Naive thymus-derived CD4-positive, alpha-beta T cell (primary cell): Measurements from ENCODE around the gene SERPINB5. TPM values are rescaled to one million over a fixed set of nuclear protein-coding genes. Genes with fewer than 3 reads are reported as not detected.

Experiments used
- ATAC-seq: fragments of 150-1000 bp; cut with Tn5 transposase; 2 replicates; pipeline ENCODE4 v1.10.0; 2021; ENCODE audit warnings: mild to moderate bottlenecking, moderate library complexity
- CTCF ChIA-PET: fragments of 350-600 bp; sonication (Branson Sonifier 250); formaldehyde crosslinking; loops from one replicate; lab custom pipeline; 2021; ENCODE audit warnings: antibody characterized with exemption; lab: Charles Lee
- POLR2A ChIA-PET: fragments of 350-600 bp; sonication (Branson Sonifier 250); formaldehyde crosslinking; loops from one replicate; lab custom pipeline; 2021; ENCODE audit warnings: antibody characterized with exemption, inconsistent platforms; lab: Charles Lee
- DNase-seq, 9 donors: peaks; one replicate each; pipeline versions ENCODE4 v3.0.0 to v3.0.0-alpha.2; 2020 to 2022; ENCODE audit warnings: mixed read lengths in 1 of 9
- H3K27ac ChIP-seq: one replicate; pipeline ENCODE4 v1.7.0; 2013; ENCODE audit warnings: mild to moderate bottlenecking, low read depth, low read length, moderate library complexity
- H3K27me3 ChIP-seq, 2 donors: one replicate each; pipeline ENCODE4 v1.7.0; 2013; ENCODE audit warnings: low read length in 2 of 2, mild to moderate bottlenecking in 2 of 2, moderate library complexity in 2 of 2; ENCODE audit not compliant: control insufficient read depth in 2 of 2, insufficient read depth in 2 of 2
- H3K36me3 ChIP-seq, 3 experiments: 1 replicate in 2 of 3; 2 replicates in 1 of 3; pipeline ENCODE4 v1.7.0; 2013; ENCODE audit warnings: low read length in 3 of 3, mild to moderate bottlenecking in 3 of 3, moderate library complexity in 1 of 3; ENCODE audit not compliant: insufficient read depth in 3 of 3, control insufficient read depth in 2 of 3
- H3K4me1 ChIP-seq, 2 donors: one replicate each; pipeline ENCODE4 v1.7.0; 2013; ENCODE audit warnings: low read length in 2 of 2, mild to moderate bottlenecking in 2 of 2, moderate library complexity in 1 of 2; ENCODE audit not compliant: control insufficient read depth in 2 of 2, insufficient read depth in 2 of 2
- H3K4me3 ChIP-seq: 2 replicates; pipeline ENCODE4 v1.7.0; 2013; ENCODE audit warnings: mild to moderate bottlenecking, low read length
- H3K9me3 ChIP-seq, 3 experiments: 1 replicate in 2 of 3; 2 replicates in 1 of 3; pipeline ENCODE4 v1.7.0; 2013; ENCODE audit warnings: low read length in 3 of 3; ENCODE audit not compliant: control insufficient read depth in 2 of 3
- H3K27ac Mint-ChIP-seq, 9 donors: one replicate each; pipeline ENCODE4 v1.8.0; 2020 to 2022; ENCODE audit warnings: mixed read lengths in 9 of 9, mild to moderate bottlenecking in 8 of 9, moderate library complexity in 5 of 9, inconsistent platforms in 2 of 9
- H3K27me3 Mint-ChIP-seq, 5 donors: one replicate each; pipeline ENCODE4 v1.8.0; 2021 to 2022; ENCODE audit warnings: mixed read lengths in 5 of 5, mild to moderate bottlenecking in 1 of 5
- H3K36me3 Mint-ChIP-seq, 5 donors: one replicate each; pipeline ENCODE4 v1.8.0; 2020 to 2022; ENCODE audit warnings: mixed read lengths in 5 of 5, mild to moderate bottlenecking in 3 of 5, inconsistent platforms in 1 of 5
- H3K4me1 Mint-ChIP-seq, 7 donors: one replicate each; pipeline ENCODE4 v1.8.0; 2020 to 2022; ENCODE audit warnings: mixed read lengths in 7 of 7, mild to moderate bottlenecking in 3 of 7, inconsistent platforms in 1 of 7
- H3K4me3 Mint-ChIP-seq, 10 donors: one replicate each; pipeline ENCODE4 v1.8.0; 2020 to 2022; ENCODE audit warnings: mild to moderate bottlenecking in 10 of 10, mixed read lengths in 10 of 10, moderate library complexity in 6 of 10, inconsistent platforms in 2 of 10
- H3K9me3 Mint-ChIP-seq, 11 donors: one replicate each; pipeline ENCODE4 v1.8.0; 2020 to 2022; ENCODE audit warnings: mixed read lengths in 11 of 11, mild to moderate bottlenecking in 4 of 11, inconsistent platforms in 1 of 11, moderate library complexity in 1 of 11
- intact Hi-C, 2 donors: fragments of 100-400 bp; cut with micrococcal nuclease; formaldehyde crosslinking; loops; one replicate each; pipeline ENCODE4 v1.15.1; 2023
- polyA plus RNA-seq, 2 donors: library from polyadenylated mRNA; unstranded; fragments of 300-500 nt; fragmentation: Illumina TruSeq; gene quantifications; one replicate each; pipeline ENCODE4 v1.2.3, GENCODE V29; 2021
- total RNA-seq, 6 experiments: library from RNA in 5 of 6; stranded (reverse) in 5 of 6; gene quantifications; 1 replicate in 5 of 6; 2 replicates in 1 of 6; pipeline ENCODE4 v1.2.3 and lab custom pipeline; 2021 to 2026

Gene SERPINB5
- total and polyA plus RNA-seq, 7 experiments from 2014 or later, result not detected

GRCh38 chr18:63527251-63527650, 50.5 kb downstream of the SERPINB5 start:
- POLR2A ChIA-PET, result no interaction called here
- no peak overlapping the region for H3K4me3 Mint-ChIP-seq
- intact Hi-C loops, result no loop called here
- H3K36me3 Mint-ChIP-seq, result no peaks in the 10 kb centered on the region
- CTCF ChIA-PET, result no interaction called here
- H3K4me3 ChIP-seq, result no peak overlapping the region
- no peaks in the 10 kb centered on the region for H3K36me3 ChIP-seq
- no peaks in the 10 kb centered on the region for H3K27me3 ChIP-seq
- H3K4me1 Mint-ChIP-seq, result no peaks in the 10 kb centered on the region
- no peak for ATAC-seq
- no peak overlapping the region for H3K27ac Mint-ChIP-seq
- no peaks in the 10 kb centered on the region for H3K4me1 ChIP-seq
- H3K27ac ChIP-seq, result no peak overlapping the region
- H3K9me3 Mint-ChIP-seq, result peaks cover 0 to 4% (median 0%) of the 10 kb centered on the region in 11 donors
- peaks cover 6 to 25% (median 21%) of the 10 kb centered on the region in 5 donors for H3K27me3 Mint-ChIP-seq
- H3K9me3 ChIP-seq, result no peaks in the 10 kb centered on the region
- DNase-seq, result no peak

- no peaks in the 10 kb centered on the region for H3K36me3 Mint-ChIP-seq
- peaks cover 0 to 2% (median 0%) of the 10 kb centered on the region in 7 donors for H3K4me1 Mint-ChIP-seq
- CTCF ChIA-PET, result no interaction called here
- Histone ChIP-seq H3K4me1 (no peaks in the 10 kb centered on the region), H3K36me3 (no peaks in the 10 kb centered on the region), H3K27ac (no peak overlapping the region), H3K4me3 (no peak overlapping the region), H3K9me3 (no peaks in the 10 kb centered on the region), H3K27me3 (no peaks in the 10 kb centered on the region)
- POLR2A ChIA-PET, result no interaction called here
- no peak for DNase-seq
- H3K27me3 Mint-ChIP-seq, result peaks cover 6 to 22% (median 18%) of the 10 kb centered on the region in 5 donors
- no peak overlapping the region for H3K4me3 Mint-ChIP-seq
- peaks cover 0 to 1% (median 0%) of the 10 kb centered on the region in 11 donors for H3K9me3 Mint-ChIP-seq
- intact Hi-C loops, result no loop called here
- no peak overlapping the region for H3K27ac Mint-ChIP-seq
- no peak for ATAC-seq
These were observed 52.2 kb downstream of the SERPINB5 start for GRCh38 chr18:63528863-63529492.

GRCh38 chr18:63532471-63532870, 55.7 kb downstream of the SERPINB5 start:
- Histone ChIP-seq H3K27ac (no peak overlapping the region), H3K9me3 (no peaks in the 10 kb centered on the region), H3K27me3 (no peaks in the 10 kb centered on the region), H3K36me3 (no peaks in the 10 kb centered on the region), H3K4me1 (no peaks in the 10 kb centered on the region), H3K4me3 (no peak overlapping the region)
- Mint-ChIP-seq H3K4me3 (no peak overlapping the region), H3K4me1 (peaks cover 0 to 10% (median 0%) of the 10 kb centered on the region in 7 donors), H3K27ac (no peak overlapping the region), H3K27me3 (peaks cover 4 to 38% (median 26%) of the 10 kb centered on the region in 5 donors), H3K36me3 (no peaks in the 10 kb centered on the region), H3K9me3 (no peaks in the 10 kb centered on the region)
- POLR2A ChIA-PET, result no interaction called here
- ATAC-seq (no peak), DNase-seq (no peak)
- CTCF ChIA-PET, result no interaction called here
- intact Hi-C loops, result no loop called here

- H3K27ac ChIP-seq, result no peak overlapping the region
- intact Hi-C loops, result no loop called here
- Mint-ChIP-seq H3K9me3 (no peaks in the 10 kb centered on the region), H3K27ac (no peak overlapping the region), H3K4me1 (peaks cover 0 to 10% (median 0%) of the 10 kb centered on the region in 7 donors), H3K36me3 (no peaks in the 10 kb centered on the region), H3K4me3 (peak overlapping the region in 1 of 10 donors; percentile 4), H3K27me3 (peaks cover 4 to 37% (median 20%) of the 10 kb centered on the region in 5 donors)
- CTCF ChIA-PET, result no interaction called here
- ATAC-seq (no peak), DNase-seq (no peak)
- no peaks in the 10 kb centered on the region for H3K36me3 ChIP-seq
- no peaks in the 10 kb centered on the region for H3K9me3 ChIP-seq
- H3K4me3 ChIP-seq, result no peak overlapping the region
- no peaks in the 10 kb centered on the region for H3K27me3 ChIP-seq
- POLR2A ChIA-PET, result no interaction called here
- H3K4me1 ChIP-seq, result no peaks in the 10 kb centered on the region
These were observed 57.9 kb downstream of the SERPINB5 start for GRCh38 chr18:63534615-63535014.

GRCh38 chr18:63539904-63540510, 63.2 kb downstream of the SERPINB5 start:
- no peak overlapping the region for H3K4me3 ChIP-seq
- H3K4me1 ChIP-seq, result no peaks in the 10 kb centered on the region
- Mint-ChIP-seq H3K9me3 (no peaks in the 10 kb centered on the region), H3K27me3 (peaks cover 9 to 47% (median 36%) of the 10 kb centered on the region in 5 donors), H3K4me1 (peaks cover 0 to 1% (median 0%) of the 10 kb centered on the region in 7 donors), H3K36me3 (no peaks in the 10 kb centered on the region), H3K4me3 (no peak overlapping the region), H3K27ac (no peak overlapping the region)
- ChIA-PET POLR2A (no interaction called here), CTCF (no interaction called here)
- intact Hi-C loops, result no loop called here
- H3K9me3 ChIP-seq, result no peaks in the 10 kb centered on the region
- H3K36me3 ChIP-seq, result no peaks in the 10 kb centered on the region
- no peak overlapping the region for H3K27ac ChIP-seq
- no peaks in the 10 kb centered on the region for H3K27me3 ChIP-seq
- DNase-seq (no peak), ATAC-seq (no peak)

- H3K36me3 Mint-ChIP-seq, result peaks cover 0 to 3% (median 0%) of the 10 kb centered on the region in 5 donors
- peaks cover 19 to 52% (median 28%) of the 10 kb centered on the region in 5 donors for H3K27me3 Mint-ChIP-seq
These were observed 65.3 kb downstream of the SERPINB5 start, which contains the start of gene SERPINB12 for GRCh38 chr18:63542069-63542468. Gene SERPINB12, plus strand, starts transcription at chr18:63542369. Its CDS starts 13,791 bp downstream, at chr18:63556160.

More at GRCh38 chr18:63542069-63542468, 65.3 kb downstream of the SERPINB5 start, which contains the start of gene SERPINB12:
- ChIA-PET CTCF (no interaction called here), POLR2A (no interaction called here)
- H3K27me3 ChIP-seq, result no peaks in the 10 kb centered on the region
- no peak for ATAC-seq
- no peaks in the 10 kb centered on the region for H3K9me3 ChIP-seq
- intact Hi-C loops, result no loop called here
- no peak within 1 kb of the TSS for H3K4me3 Mint-ChIP-seq
- no peaks in the 10 kb centered on the region for H3K36me3 ChIP-seq
- peaks cover 0 to 1% (median 0%) of the 10 kb centered on the region in 7 donors for H3K4me1 Mint-ChIP-seq
- H3K4me3 ChIP-seq, result no peak within 1 kb of the TSS
- no peak within 1 kb of the TSS for H3K27ac Mint-ChIP-seq
- no peak within 1 kb of the TSS for H3K27ac ChIP-seq
- no peak for DNase-seq
- no peaks in the 10 kb centered on the region for H3K4me1 ChIP-seq
- no peaks in the 10 kb centered on the region for H3K9me3 Mint-ChIP-seq
